HEK293 (cell line): ENCODE results near the gene SDC1.

Source experiments
- CTCF ChIA-PET: fragments of 350-600 bp; formaldehyde crosslinking; extraction: SDS; loops from one replicate; lab custom pipeline; 2021; ENCODE audit warnings: antibody characterized with exemption; lab: Yijun Ruan, JAX
- POLR2A ChIA-PET: fragments of 300-600 bp; formaldehyde crosslinking; extraction: SDS; loops from one replicate; lab custom pipeline; 2020; ENCODE audit warnings: antibody characterized with exemption, inconsistent platforms; lab: Yijun Ruan, JAX
- H3K27ac ChIP-seq: fragments of 200-500 bp; sonication (Bioruptor generic); 2 replicates; pipeline ENCODE4 v1.5.1; 2014; ENCODE audit warnings: low read depth, low read length, control low read depth, inconsistent platforms; ENCODE audit errors: extremely low read depth
- H3K36me3 ChIP-seq, 2 experiments: fragments of 200-500 bp in 1 of 2; sonication (Bioruptor generic) in 1 of 2; 1 replicate in 1 of 2; 2 replicates in 1 of 2; pipeline ENCODE4 v1.5.1; 2014 to 2017; ENCODE audit warnings: inconsistent platforms in 2 of 2, low read length in 2 of 2; ENCODE audit not compliant: control insufficient read depth in 2 of 2, insufficient read depth in 1 of 2
- H3K4me1 ChIP-seq: fragments of 200-500 bp; sonication (Bioruptor generic); 2 replicates; pipeline ENCODE4 v1.5.1; 2014; ENCODE audit warnings: mild to moderate bottlenecking, low read length, inconsistent platforms; ENCODE audit not compliant: control insufficient read depth, insufficient read depth
- H3K4me3 ChIP-seq: 2 replicates; pipeline ENCODE4 v1.5.1; 2011; ENCODE audit warnings: low read depth, mild to moderate bottlenecking, control low read depth, low read length, moderate library complexity
- H3K9me3 ChIP-seq: fragments of 200-500 bp; sonication (Bioruptor generic); 2 replicates; pipeline ENCODE4 v1.5.1; 2014; ENCODE audit warnings: low read depth, low read length, inconsistent platforms; ENCODE audit not compliant: control insufficient read depth, insufficient read depth
- GLI2 ChIP-seq: fragments of 450-650 bp; formaldehyde crosslinking; IDR thresholded peaks from 2 replicates; pipeline ENCODE4; 2017; ENCODE audit warnings: missing biosample characterization, missing genetic modification characterization, low read depth, borderline replicate concordance
- HOXD13 ChIP-seq: sonication (generic); formaldehyde crosslinking; IDR thresholded peaks from 2 replicates; pipeline ENCODE4 v1.8.0; 2022; ENCODE audit warnings: missing genetic modification reagents, borderline replicate concordance
- KLF16 ChIP-seq: fragments of 450-650 bp; formaldehyde crosslinking; IDR thresholded peaks from 2 replicates; pipeline ENCODE4 v1.5.1; 2017; ENCODE audit warnings: missing biosample characterization, missing genetic modification characterization
- KLF9 ChIP-seq: fragments of 450-650 bp; formaldehyde crosslinking; IDR thresholded peaks from 2 replicates; pipeline ENCODE4 v1.5.1; 2016; ENCODE audit warnings: missing biosample characterization, missing genetic modification characterization, low read depth
- OVOL3 ChIP-seq: fragments of 450-650 bp; formaldehyde crosslinking; IDR thresholded peaks from 2 replicates; pipeline ENCODE4 v1.5.1; 2016; ENCODE audit warnings: missing biosample characterization, missing genetic modification characterization
- REPIN1 ChIP-seq: fragments of 450-650 bp; formaldehyde crosslinking; IDR thresholded peaks from 2 replicates; pipeline ENCODE4 v1.5.1; 2017; ENCODE audit warnings: missing biosample characterization, missing genetic modification characterization, low read depth
- SP2 ChIP-seq: fragments of 450-650 bp; formaldehyde crosslinking; IDR thresholded peaks from 2 replicates; pipeline ENCODE4 v1.5.1; 2016; ENCODE audit warnings: missing biosample characterization, missing genetic modification characterization
- ZBTB20 ChIP-seq: fragments of 450-650 bp; formaldehyde crosslinking; IDR thresholded peaks from 2 replicates; pipeline ENCODE4 v1.5.1; 2016; ENCODE audit warnings: missing biosample characterization, missing genetic modification characterization
- ZBTB6 ChIP-seq: fragments of 450-650 bp; formaldehyde crosslinking; IDR thresholded peaks from 2 replicates; pipeline ENCODE4 v1.5.1; 2017; ENCODE audit warnings: missing biosample characterization, missing genetic modification characterization
- ZNF121 ChIP-seq: fragments of 450-650 bp; formaldehyde crosslinking; IDR thresholded peaks from 2 replicates; pipeline ENCODE4 v1.5.1; 2016; ENCODE audit warnings: missing biosample characterization, missing genetic modification characterization
- ZNF174 ChIP-seq: fragments of 450-650 bp; formaldehyde crosslinking; IDR thresholded peaks from 2 replicates; pipeline ENCODE4 v1.5.0; 2017; ENCODE audit warnings: missing biosample characterization, mild to moderate bottlenecking, missing genetic modification characterization
- ZNF221 ChIP-seq: fragments of 450-650 bp; formaldehyde crosslinking; IDR thresholded peaks from 2 replicates; pipeline ENCODE4 v1.5.1; 2017; ENCODE audit warnings: missing biosample characterization, missing genetic modification characterization, borderline replicate concordance
- ZNF248 ChIP-seq: fragments of 450-650 bp; formaldehyde crosslinking; IDR thresholded peaks from 2 replicates; pipeline ENCODE4 v1.5.1; 2017; ENCODE audit warnings: missing biosample characterization, missing genetic modification characterization
- ZNF350 ChIP-seq: fragments of 450-650 bp; formaldehyde crosslinking; IDR thresholded peaks from 2 replicates; pipeline ENCODE4 v1.5.0; 2017; ENCODE audit warnings: missing biosample characterization, mild to moderate bottlenecking, missing genetic modification characterization
- ZNF354C ChIP-seq: fragments of 450-650 bp; formaldehyde crosslinking; IDR thresholded peaks from 2 replicates; pipeline ENCODE4 v1.5.1; 2016; ENCODE audit warnings: missing biosample characterization, missing genetic modification characterization, low read depth, borderline replicate concordance
- ZNF362 ChIP-seq: fragments of 450-650 bp; formaldehyde crosslinking; IDR thresholded peaks from 2 replicates; pipeline ENCODE4 v1.5.1; 2016; ENCODE audit warnings: missing biosample characterization, missing genetic modification characterization
- ZNF394 ChIP-seq: fragments of 450-650 bp; formaldehyde crosslinking; IDR thresholded peaks from 2 replicates; pipeline ENCODE4 v1.5.1; 2016; ENCODE audit warnings: missing biosample characterization, missing genetic modification characterization, mild to moderate bottlenecking, moderate library complexity, borderline replicate concordance
- ZNF600 ChIP-seq: fragments of 450-650 bp; formaldehyde crosslinking; IDR thresholded peaks from 2 replicates; pipeline ENCODE4 v1.5.1; 2016; ENCODE audit warnings: missing biosample characterization, missing genetic modification characterization
- ZNF623 ChIP-seq: fragments of 450-650 bp; formaldehyde crosslinking; IDR thresholded peaks from 2 replicates; pipeline ENCODE4 v1.5.1; 2016; ENCODE audit warnings: missing biosample characterization, missing genetic modification characterization
- ZNF645 ChIP-seq: fragments of 450-650 bp; formaldehyde crosslinking; IDR thresholded peaks from 2 replicates; pipeline ENCODE4; 2016; ENCODE audit warnings: missing biosample characterization, missing genetic modification characterization
- ZNF658 ChIP-seq: fragments of 450-650 bp; formaldehyde crosslinking; IDR thresholded peaks from 2 replicates; pipeline ENCODE4; 2016; ENCODE audit warnings: missing biosample characterization, missing genetic modification characterization
- ZNF701 ChIP-seq: fragments of 450-650 bp; formaldehyde crosslinking; IDR thresholded peaks from 2 replicates; pipeline ENCODE4 v1.5.1; 2016; ENCODE audit warnings: missing biosample characterization, missing genetic modification characterization
- ZNF704 ChIP-seq: fragments of 450-650 bp; formaldehyde crosslinking; IDR thresholded peaks from 2 replicates; pipeline ENCODE4 v1.5.1; 2016; ENCODE audit warnings: missing biosample characterization, missing genetic modification characterization
- ZNF707 ChIP-seq: fragments of 450-650 bp; formaldehyde crosslinking; IDR thresholded peaks from 2 replicates; pipeline ENCODE4 v1.5.1; 2016; ENCODE audit warnings: missing biosample characterization, missing genetic modification characterization
- ZNF791 ChIP-seq: fragments of 450-650 bp; formaldehyde crosslinking; IDR thresholded peaks from 2 replicates; pipeline ENCODE4 v1.5.1; 2016; ENCODE audit warnings: missing biosample characterization, missing genetic modification characterization
- ZSCAN23 ChIP-seq: fragments of 450-650 bp; formaldehyde crosslinking; IDR thresholded peaks from 2 replicates; pipeline ENCODE4 v1.5.1; 2016; ENCODE audit warnings: missing biosample characterization, missing genetic modification characterization

Gene SDC1

GRCh38 chr2:20168727-20169696, 55.9 kb downstream of the SDC1 start (continued):
- no peak for TF ChIP-seq SP2 (tag by site-specific recombination)
- TF ChIP-seq ZNF121 (tag by site-specific recombination) = no peak
- TF ChIP-seq ZNF248 (tag by site-specific recombination) = no peak
- TF ChIP-seq REPIN1 = no peak

GRCh38 chr2:20168048-20168726, 56.7 kb downstream of the SDC1 start:
- POLR2A ChIA-PET = interaction anchor here (0.6 kb wide), 1 partner anchor 531 kb away, joined by 12 read pairs; no protein-coding TSS in a partner anchor

GRCh38 chr2:20167356-20167755, 57.6 kb downstream of the SDC1 start:
- no peaks in the 10 kb centered on the region for H3K9me3 ChIP-seq
- H3K4me1 ChIP-seq = no peaks in the 10 kb centered on the region
- CTCF ChIA-PET = interaction anchor here (0.9 kb wide), 1 partner anchor 58 kb away, joined by 3 read pairs; the partner anchor contains the start of gene SDC1
- no peak overlapping the region for H3K27ac ChIP-seq
- no peaks in the 10 kb centered on the region for H3K36me3 ChIP-seq
- H3K4me3 ChIP-seq = no peak overlapping the region
- POLR2A ChIA-PET = no interaction called here
- TF ChIP-seq OVOL3 (tag by site-specific recombination) (no peak), ZNF221 (tag by site-specific recombination) (no peak), ZBTB6 (tag by site-specific recombination) (no peak), ZNF707 (tag by site-specific recombination) (no peak), ZNF645 (tag by site-specific recombination) (no peak), ZNF791 (tag by site-specific recombination) (no peak), GLI2 (tag by site-specific recombination) (no peak), SP2 (tag by site-specific recombination) (no peak), ZNF362 (tag by site-specific recombination) (no peak), ZNF658 (no peak), ZNF600 (tag by site-specific recombination) (no peak)

More at GRCh38 chr2:20168048-20168726, 56.7 kb downstream of the SDC1 start:
- Histone ChIP-seq H3K9me3 (no peaks in the 10 kb centered on the region), H3K27ac (no peak overlapping the region), H3K4me3 (no peak overlapping the region), H3K36me3 (no peaks in the 10 kb centered on the region), H3K4me1 (no peaks in the 10 kb centered on the region)
- TF ChIP-seq KLF9 (tag by site-specific recombination) (no peak), ZNF354C (tag by site-specific recombination) (no peak), ZNF394 (tag by site-specific recombination) (no peak), KLF16 (no peak), HOXD13 (no peak), ZSCAN23 (tag by site-specific recombination) (no peak), ZNF623 (tag by site-specific recombination) (no peak), ZNF362 (tag by site-specific recombination) (no peak), ZNF350 (no peak), ZNF704 (tag by site-specific recombination) (no peak), ZBTB6 (tag by site-specific recombination) (no peak), ZNF174 (tag by site-specific recombination) (no peak), ZNF701 (tag by site-specific recombination) (no peak), ZBTB20 (tag by site-specific recombination) (no peak)
- CTCF ChIA-PET = interaction anchor here (0.6 to 0.9 kb wide), 2 partner anchors 57 to 170 kb away, joined by 3 read pairs; partner anchors contain the start of gene SDC1
